ENCODE data around the gene KCNIP4.

KCNIP4 gene

DNA sequence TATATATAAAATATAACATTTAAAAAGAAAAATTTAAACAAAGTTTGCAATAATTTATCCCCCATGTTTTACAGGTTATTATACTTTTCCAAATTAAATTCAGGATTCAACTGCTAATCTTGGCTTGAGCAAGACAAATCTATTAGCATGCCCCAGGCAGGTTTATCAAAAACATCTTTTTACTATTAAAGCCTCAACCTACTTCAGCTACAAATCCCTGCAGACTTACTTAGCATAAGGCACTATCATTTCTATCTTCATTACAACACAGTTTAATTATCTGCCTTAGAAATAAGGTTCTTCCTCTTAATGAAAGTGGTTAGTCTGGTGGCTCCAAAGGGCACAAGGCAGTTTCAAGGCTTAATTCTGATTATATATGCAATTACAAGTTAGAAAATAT is 770.7 kb downstream of the KCNIP4 start:
- TF ChIP-seq CTCF (IDR thresholded peaks at IDR 0.05; ENCODE audit: low read depth, low read length, missing control alignments): no peak
- DNase-seq (ENCODE audit: low read depth): no peak
- no peak overlapping the region for H3K4me3 ChIP-seq (ENCODE audit: low read depth, low read length)

GRCh38 chr4:21177092-21177491 is 771.5 kb downstream of the KCNIP4 start:
- no peak overlapping the region for H3K4me3 ChIP-seq (ENCODE audit: low read depth, low read length)
- no peak for TF ChIP-seq CTCF (IDR thresholded peaks at IDR 0.05; ENCODE audit: low read depth, low read length, missing control alignments)
- DNase-seq (ENCODE audit: low read depth): no peak

- DNase-seq (ENCODE audit: low read depth): no peak
- TF ChIP-seq CTCF (IDR thresholded peaks at IDR 0.05; ENCODE audit: low read depth, low read length, missing control alignments): no peak
- no peak overlapping the region for H3K4me3 ChIP-seq (ENCODE audit: low read depth, low read length)
These were observed 780.9 kb downstream of the KCNIP4 start for GRCh38 chr4:21167711-21168110.

- no peak for DNase-seq (ENCODE audit: low read depth)
- no peak overlapping the region for H3K4me3 ChIP-seq (ENCODE audit: low read depth, low read length)
- TF ChIP-seq CTCF (IDR thresholded peaks at IDR 0.05; ENCODE audit: low read depth, low read length, missing control alignments): no peak
These were observed 793.2 kb downstream of the KCNIP4 start for GRCh38 chr4:21155367-21155766.

- H3K4me3 ChIP-seq (ENCODE audit: low read depth, low read length): no peak overlapping the region
- DNase-seq (ENCODE audit: low read depth): no peak
- TF ChIP-seq CTCF (IDR thresholded peaks at IDR 0.05; ENCODE audit: low read depth, low read length, missing control alignments): no peak
These were observed 809.2 kb downstream of the KCNIP4 start for GRCh38 chr4:21139327-21139726.

DNA sequence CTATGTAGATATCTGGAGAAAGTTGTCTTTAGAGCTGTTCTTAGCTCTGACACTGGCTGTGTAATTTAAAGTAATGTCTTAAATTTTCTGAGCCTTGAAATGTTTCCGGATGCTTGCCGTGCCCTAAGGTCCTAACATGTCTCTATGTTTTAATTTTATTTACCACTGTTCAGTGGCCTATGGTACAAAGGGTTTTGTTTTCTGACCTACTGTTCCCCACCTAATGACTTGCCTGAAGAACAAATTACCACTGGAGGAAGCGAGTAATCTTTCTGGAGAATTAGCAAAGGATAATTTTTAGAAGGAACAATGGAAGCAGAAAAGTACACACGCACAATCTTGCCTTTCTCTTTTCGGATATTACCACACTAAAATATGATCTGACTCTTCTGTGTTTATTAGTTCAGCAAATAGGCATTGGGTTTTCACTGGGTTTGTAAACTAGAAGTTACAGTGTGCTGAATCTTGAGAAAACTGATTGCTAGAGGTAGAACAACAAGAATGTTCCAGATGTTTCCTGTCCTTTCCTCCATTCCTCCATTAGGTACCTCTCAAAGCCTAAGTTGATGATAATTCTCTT is 812.4 kb downstream of the KCNIP4 start:
- TF ChIP-seq CTCF (IDR thresholded peaks at IDR 0.05; ENCODE audit: low read depth, low read length, missing control alignments): no peak
- H3K4me3 ChIP-seq (ENCODE audit: low read depth, low read length): no peak overlapping the region
- no peak for DNase-seq (ENCODE audit: low read depth)

- no peak for TF ChIP-seq CTCF (IDR thresholded peaks at IDR 0.05; ENCODE audit: low read depth, low read length, missing control alignments)
- DNase-seq (ENCODE audit: low read depth): no peak
- H3K4me3 ChIP-seq (ENCODE audit: low read depth, low read length): no peak overlapping the region
These were observed 813.6 kb downstream of the KCNIP4 start for GRCh38 chr4:21134994-21135393.
